Memory B cell (primary cell): Measurements from ENCODE around the gene NRDE2.

Experiments
- ATAC-seq: fragments of 150-1000 bp; cut with Tn5 transposase; 2 replicates; pipeline ENCODE4 v1.10.0; 2021; ENCODE audit warnings: low read depth, mild to moderate bottlenecking, moderate library complexity
- DNase-seq, 2 donors: peaks; one replicate each; pipeline ENCODE4 v3.0.0; 2022; ENCODE audit warnings: low spot score in 2 of 2
- H3K27ac Mint-ChIP-seq: one replicate; pipeline ENCODE4 v1.8.0; 2022; ENCODE audit warnings: mild to moderate bottlenecking, moderate library complexity, mixed read lengths
- H3K27me3 Mint-ChIP-seq: one replicate; pipeline ENCODE4 v1.8.0; 2022; ENCODE audit warnings: mixed read lengths
- H3K36me3 Mint-ChIP-seq: one replicate; pipeline ENCODE4 v1.8.0; 2022; ENCODE audit warnings: mild to moderate bottlenecking, mixed read lengths
- H3K4me1 Mint-ChIP-seq: one replicate; pipeline ENCODE4 v1.8.0; 2022; ENCODE audit warnings: mixed read lengths
- H3K4me3 Mint-ChIP-seq: one replicate; pipeline ENCODE4 v1.8.0; 2022; ENCODE audit warnings: mild to moderate bottlenecking, moderate library complexity, mixed read lengths
- H3K9me3 Mint-ChIP-seq: one replicate; pipeline ENCODE4 v1.8.0; 2022; ENCODE audit warnings: mixed read lengths

Gene NRDE2

GRCh38 chr14:90321891-90322290, 9.8 kb downstream of the NRDE2 start:
- no peak overlapping the region for H3K27ac Mint-ChIP-seq
- peaks cover 2% of the 10 kb centered on the region for H3K9me3 Mint-ChIP-seq
- H3K36me3 Mint-ChIP-seq, result peaks cover 26% of the 10 kb centered on the region
- DNase-seq, result no peak
- peaks cover 16% of the 10 kb centered on the region for H3K4me1 Mint-ChIP-seq
- no peaks in the 10 kb centered on the region for H3K27me3 Mint-ChIP-seq
- H3K4me3 Mint-ChIP-seq, result no peak overlapping the region
- ATAC-seq, result no peak

DNA sequence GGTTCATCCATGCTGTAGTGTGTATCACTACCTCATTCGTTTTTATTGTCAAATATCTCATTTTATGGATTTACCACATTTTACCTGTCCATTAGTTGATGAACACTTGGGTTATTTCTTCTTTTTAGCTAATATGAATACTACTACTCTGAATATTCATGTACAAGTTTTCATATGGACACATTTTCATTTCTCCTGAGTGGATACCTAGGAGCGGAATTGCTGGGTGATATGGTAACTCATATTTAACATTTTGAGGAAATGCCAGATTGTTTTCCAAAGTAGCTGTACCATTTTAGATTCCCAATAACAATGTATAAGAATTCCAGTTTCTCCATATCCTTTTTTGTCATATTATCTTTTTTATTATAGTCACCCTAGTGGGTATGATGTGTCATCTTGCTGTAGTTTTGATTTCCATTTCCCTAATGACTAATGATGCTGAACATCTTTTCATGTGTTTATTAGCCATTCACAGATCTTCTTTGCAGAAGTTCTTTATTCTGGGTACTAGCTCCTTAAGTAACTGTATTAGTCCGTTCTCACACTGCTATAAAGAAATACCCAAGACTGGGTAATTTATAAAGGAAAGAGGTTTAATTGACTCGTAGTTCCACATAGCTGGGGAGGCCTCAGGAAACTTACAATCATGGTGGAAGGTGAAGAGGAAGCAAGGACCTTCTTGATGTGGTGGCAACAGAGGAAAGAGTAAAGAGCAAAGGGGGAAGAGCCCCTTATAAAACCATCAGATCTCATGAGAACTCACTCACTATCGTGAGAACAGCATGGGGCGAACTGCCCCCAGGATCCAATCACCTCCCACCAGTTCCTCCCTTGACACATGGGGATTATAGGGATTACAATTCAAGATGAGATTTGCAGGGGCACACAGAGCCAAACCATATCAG, 11.9 kb downstream of the NRDE2 start:
- H3K9me3 Mint-ChIP-seq, result peaks cover 2% of the 10 kb centered on the region
- H3K27me3 Mint-ChIP-seq, result no peaks in the 10 kb centered on the region
- peaks cover 29% of the 10 kb centered on the region for H3K36me3 Mint-ChIP-seq
- no peak overlapping the region for H3K4me3 Mint-ChIP-seq
- DNase-seq (no peak), ATAC-seq (no peak)
- H3K27ac Mint-ChIP-seq, result no peak overlapping the region
- peaks cover 16% of the 10 kb centered on the region for H3K4me1 Mint-ChIP-seq

DNA sequence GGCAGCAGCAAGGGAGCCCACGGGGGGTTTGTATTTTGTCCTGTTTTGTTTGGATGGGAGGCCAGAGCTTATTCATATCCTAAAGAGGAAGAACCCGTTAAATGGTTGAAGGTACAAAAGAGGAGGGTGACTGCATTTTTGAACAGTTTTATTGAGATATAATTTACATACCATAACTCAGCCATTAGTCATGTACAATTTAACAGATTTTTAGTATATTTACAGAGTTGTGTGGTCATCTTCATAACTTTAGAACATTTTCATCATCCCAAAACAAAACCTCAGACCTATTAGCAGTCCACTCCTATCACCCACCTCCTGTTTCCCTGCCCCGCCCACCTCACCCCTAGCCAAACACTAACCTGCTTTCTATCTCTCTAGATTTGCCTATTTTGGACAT, 12.6 kb downstream of the NRDE2 start:
- Mint-ChIP-seq H3K27me3 (no peaks in the 10 kb centered on the region), H3K4me3 (no peak overlapping the region), H3K36me3 (peaks cover 27% of the 10 kb centered on the region), H3K4me1 (peaks cover 13% of the 10 kb centered on the region), H3K27ac (no peak overlapping the region), H3K9me3 (peaks cover 2% of the 10 kb centered on the region)
- no peak for DNase-seq
- ATAC-seq, result no peak

GRCh38 chr14:90318016-90318415, 13.7 kb downstream of the NRDE2 start:
- Mint-ChIP-seq H3K9me3 (peaks cover 2% of the 10 kb centered on the region), H3K4me1 (peaks cover 9% of the 10 kb centered on the region), H3K27me3 (no peaks in the 10 kb centered on the region), H3K4me3 (no peak overlapping the region), H3K27ac (no peak overlapping the region), H3K36me3 (peaks cover 33% of the 10 kb centered on the region)
- ATAC-seq (no peak), DNase-seq (no peak)

GRCh38 chr14:90317286-90317685, 14.5 kb downstream of the NRDE2 start:
- no peak overlapping the region for H3K4me3 Mint-ChIP-seq
- peaks cover 9% of the 10 kb centered on the region for H3K4me1 Mint-ChIP-seq
- no peaks in the 10 kb centered on the region for H3K27me3 Mint-ChIP-seq
- peak overlapping the region; percentile 8 for H3K27ac Mint-ChIP-seq
- no peak for DNase-seq
- H3K9me3 Mint-ChIP-seq, result peaks cover 2% of the 10 kb centered on the region
- no peak for ATAC-seq
- H3K36me3 Mint-ChIP-seq, result peaks cover 36% of the 10 kb centered on the region

DNA sequence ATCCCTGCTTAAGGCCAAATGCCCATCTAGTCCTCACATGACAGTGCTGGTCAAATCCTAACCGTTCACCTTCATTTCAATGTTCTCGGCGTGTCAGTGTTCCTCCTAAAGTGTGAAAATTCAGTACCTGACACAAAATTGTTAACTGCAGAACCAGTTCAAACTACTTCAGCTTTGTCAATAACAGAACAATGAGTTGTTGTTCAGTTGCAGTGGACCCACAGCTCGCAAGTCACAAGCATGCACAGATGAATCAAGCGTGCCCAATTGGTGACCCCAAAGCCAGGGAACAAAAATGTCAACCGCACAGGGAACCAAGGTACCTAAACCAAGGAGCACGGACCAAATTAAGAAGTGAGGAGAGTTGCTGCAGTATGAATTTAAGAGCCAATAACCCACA, 23.2 kb downstream of the NRDE2 start:
- Mint-ChIP-seq H3K36me3 (peaks cover 47% of the 10 kb centered on the region), H3K4me1 (peaks cover 2% of the 10 kb centered on the region), H3K27me3 (no peaks in the 10 kb centered on the region), H3K4me3 (no peak overlapping the region), H3K27ac (no peak overlapping the region), H3K9me3 (no peaks in the 10 kb centered on the region)
- DNase-seq, result no peak
- no peak for ATAC-seq

DNA sequence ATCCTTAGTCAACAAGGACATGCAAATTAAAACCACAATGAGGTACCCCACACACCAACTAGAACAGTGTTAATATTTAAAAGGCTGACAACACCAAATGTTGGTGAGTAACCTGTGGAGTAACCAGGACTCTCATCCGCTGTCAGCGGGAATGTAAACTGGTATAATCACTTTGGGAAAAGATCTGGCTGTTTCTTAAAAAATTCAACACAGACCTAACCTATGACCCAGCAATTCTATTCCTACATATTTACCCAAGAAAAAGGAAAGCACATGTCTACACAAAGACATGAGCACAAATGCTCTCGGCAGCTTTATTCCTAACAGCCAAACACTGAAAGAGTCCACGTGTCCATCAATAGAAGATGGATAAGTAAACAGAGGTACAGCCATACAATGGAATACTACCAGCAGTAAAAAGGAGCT, 26.6 kb downstream of the NRDE2 start:
- ATAC-seq (no peak), DNase-seq (no peak)
- Mint-ChIP-seq H3K36me3 (peaks cover 48% of the 10 kb centered on the region), H3K27me3 (no peaks in the 10 kb centered on the region), H3K4me1 (peaks cover 8% of the 10 kb centered on the region), H3K27ac (no peak overlapping the region), H3K4me3 (no peak overlapping the region), H3K9me3 (no peaks in the 10 kb centered on the region)

GRCh38 chr14:90304502-90304901, 27.2 kb downstream of the NRDE2 start:
- no peaks in the 10 kb centered on the region for H3K27me3 Mint-ChIP-seq
- H3K4me1 Mint-ChIP-seq, result peaks cover 8% of the 10 kb centered on the region
- no peaks in the 10 kb centered on the region for H3K9me3 Mint-ChIP-seq
- DNase-seq, result no peak
- no peak overlapping the region for H3K4me3 Mint-ChIP-seq
- peak overlapping the region; percentile 15 for H3K27ac Mint-ChIP-seq
- H3K36me3 Mint-ChIP-seq, result peaks cover 43% of the 10 kb centered on the region
- no peak for ATAC-seq

DNA sequence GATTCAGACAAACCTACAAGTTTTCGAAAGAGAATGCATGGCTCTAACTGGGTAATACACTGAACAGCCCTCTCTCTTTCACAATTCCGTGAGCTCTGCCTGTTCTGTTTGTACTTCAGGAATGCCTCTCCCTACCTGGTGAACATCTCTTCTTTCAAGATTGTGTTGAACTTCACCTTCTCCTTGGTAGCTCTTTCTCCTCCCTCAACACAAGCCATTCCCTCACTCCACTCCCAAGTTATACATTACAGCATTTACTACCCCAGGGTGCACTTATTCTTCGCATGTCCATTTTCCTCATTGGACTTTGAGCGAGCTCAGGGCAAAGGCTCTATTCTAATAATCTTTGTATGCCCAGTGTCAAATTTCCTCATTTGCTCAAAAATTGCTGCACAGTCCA, 28.3 kb downstream of the NRDE2 start:
- no peak for DNase-seq
- Mint-ChIP-seq H3K9me3 (no peaks in the 10 kb centered on the region), H3K4me1 (peaks cover 8% of the 10 kb centered on the region), H3K4me3 (no peak overlapping the region), H3K36me3 (peaks cover 34% of the 10 kb centered on the region), H3K27ac (no peak overlapping the region), H3K27me3 (no peaks in the 10 kb centered on the region)
- ATAC-seq, result no peak

DNA sequence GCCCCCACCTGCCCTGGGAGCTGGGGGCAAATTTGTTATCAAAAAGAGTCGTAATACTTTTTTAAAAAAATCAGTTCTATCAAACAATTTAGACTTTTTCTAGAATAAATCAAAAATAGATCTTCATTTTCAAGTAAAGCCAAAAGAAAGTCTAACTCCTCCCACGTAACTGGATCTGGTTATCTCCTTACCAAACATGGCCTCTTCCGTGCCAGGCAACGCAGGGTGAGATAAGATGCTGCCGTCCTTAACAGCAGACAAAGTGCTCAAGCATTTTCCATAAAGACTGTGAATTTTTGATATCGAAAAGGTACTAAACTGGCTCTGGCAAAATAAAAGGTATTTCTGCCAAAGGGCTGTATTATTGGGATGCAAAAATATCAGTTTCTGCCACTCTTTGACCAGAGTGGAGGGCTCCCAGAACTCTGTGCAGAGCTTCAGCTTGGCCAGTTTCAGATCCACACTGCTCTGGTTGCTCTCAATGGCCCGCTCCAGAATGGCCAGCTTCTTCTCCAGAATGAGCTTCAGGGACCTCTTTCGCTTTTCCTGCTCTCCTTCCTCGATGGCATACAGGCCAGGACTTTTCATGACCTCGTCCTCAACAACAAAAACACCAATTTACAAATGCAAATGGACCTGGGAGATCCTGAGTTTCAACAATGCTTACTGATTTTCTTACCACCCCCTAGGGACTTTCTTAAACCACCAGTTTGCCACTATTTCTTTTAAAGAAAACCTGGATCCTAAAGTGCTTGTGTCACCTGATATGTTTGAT, 29.0 kb downstream of the NRDE2 start:
- no peak overlapping the region for H3K27ac Mint-ChIP-seq
- peaks cover 32% of the 10 kb centered on the region for H3K36me3 Mint-ChIP-seq
- no peak overlapping the region for H3K4me3 Mint-ChIP-seq

GRCh38 chr14:90301668-90302090, 30.1 kb downstream of the NRDE2 start:
- H3K4me1 Mint-ChIP-seq, result peaks cover 8% of the 10 kb centered on the region
- H3K27me3 Mint-ChIP-seq, result no peaks in the 10 kb centered on the region
- peaks cover 33% of the 10 kb centered on the region for H3K36me3 Mint-ChIP-seq
- DNase-seq (no peak), ATAC-seq (no peak)
- H3K9me3 Mint-ChIP-seq, result no peaks in the 10 kb centered on the region
- no peak overlapping the region for H3K4me3 Mint-ChIP-seq
- H3K27ac Mint-ChIP-seq, result peak overlapping the region; percentile 72

More for the DNA sequence above, 29.0 kb downstream of the NRDE2 start:
- ATAC-seq (no peak), DNase-seq (no peak)
- Mint-ChIP-seq H3K4me1 (peaks cover 8% of the 10 kb centered on the region), H3K27me3 (no peaks in the 10 kb centered on the region), H3K9me3 (no peaks in the 10 kb centered on the region)

DNA sequence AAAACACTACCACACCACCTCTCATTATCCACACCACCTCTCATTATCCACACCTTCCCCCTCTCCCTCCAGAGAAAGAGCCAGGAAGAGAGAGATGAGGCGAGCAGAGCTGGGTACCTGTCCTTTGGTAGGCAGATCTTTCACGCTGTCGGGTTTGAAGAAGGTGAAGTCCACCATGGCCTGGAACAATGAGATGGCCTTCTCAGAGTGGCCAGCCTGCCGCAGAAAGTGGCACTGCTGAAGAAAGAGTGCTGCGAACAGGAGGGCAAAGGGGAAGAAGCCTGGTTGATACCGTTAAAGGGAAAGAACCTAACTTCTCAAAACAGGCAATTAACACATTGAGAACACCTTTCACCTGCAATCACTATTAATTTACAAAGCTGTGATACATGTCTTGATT, 30.6 kb downstream of the NRDE2 start:
- H3K9me3 Mint-ChIP-seq, result no peaks in the 10 kb centered on the region
- no peak overlapping the region for H3K4me3 Mint-ChIP-seq
- H3K4me1 Mint-ChIP-seq, result peaks cover 8% of the 10 kb centered on the region
- peak overlapping the region; percentile 72 for H3K27ac Mint-ChIP-seq
- DNase-seq (no peak), ATAC-seq (no peak)
- no peaks in the 10 kb centered on the region for H3K27me3 Mint-ChIP-seq
- H3K36me3 Mint-ChIP-seq, result peaks cover 36% of the 10 kb centered on the region

DNA sequence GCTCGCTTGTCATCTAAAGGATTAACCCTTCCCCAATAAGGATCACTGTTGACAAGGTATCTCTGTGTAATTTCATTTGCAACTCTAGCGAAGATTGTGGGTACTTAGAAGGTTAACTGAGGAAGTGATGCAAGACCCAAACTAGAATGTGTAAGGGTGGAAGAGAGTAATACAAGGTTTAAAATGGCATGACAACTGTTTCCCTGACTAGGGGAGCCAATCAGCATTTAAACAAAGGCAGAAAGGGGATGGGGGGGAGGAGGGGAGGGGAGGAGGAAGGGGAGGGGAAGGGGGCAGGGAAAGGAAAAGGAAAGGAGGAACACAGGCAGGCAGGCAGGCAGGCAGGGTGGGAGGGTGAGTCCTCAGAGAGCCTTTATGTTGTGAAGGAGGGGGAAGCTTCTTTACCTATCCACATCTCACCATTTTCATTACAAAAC, 31.1 kb downstream of the NRDE2 start:
- no peak overlapping the region for H3K4me3 Mint-ChIP-seq
- ATAC-seq (no peak), DNase-seq (no peak)
- no peaks in the 10 kb centered on the region for H3K9me3 Mint-ChIP-seq
- H3K36me3 Mint-ChIP-seq, result peaks cover 36% of the 10 kb centered on the region
- no peaks in the 10 kb centered on the region for H3K27me3 Mint-ChIP-seq
- peaks cover 8% of the 10 kb centered on the region for H3K4me1 Mint-ChIP-seq
- peak overlapping the region; percentile 72 for H3K27ac Mint-ChIP-seq

GRCh38 chr14:90299408-90299807, 32.3 kb downstream of the NRDE2 start:
- Mint-ChIP-seq H3K4me3 (no peak overlapping the region), H3K36me3 (peaks cover 32% of the 10 kb centered on the region), H3K9me3 (no peaks in the 10 kb centered on the region), H3K27me3 (no peaks in the 10 kb centered on the region), H3K27ac (no peak overlapping the region), H3K4me1 (peaks cover 6% of the 10 kb centered on the region)
- ATAC-seq (no peak), DNase-seq (no peak)
